ENCODE data around the gene GABBR1.

DNA sequence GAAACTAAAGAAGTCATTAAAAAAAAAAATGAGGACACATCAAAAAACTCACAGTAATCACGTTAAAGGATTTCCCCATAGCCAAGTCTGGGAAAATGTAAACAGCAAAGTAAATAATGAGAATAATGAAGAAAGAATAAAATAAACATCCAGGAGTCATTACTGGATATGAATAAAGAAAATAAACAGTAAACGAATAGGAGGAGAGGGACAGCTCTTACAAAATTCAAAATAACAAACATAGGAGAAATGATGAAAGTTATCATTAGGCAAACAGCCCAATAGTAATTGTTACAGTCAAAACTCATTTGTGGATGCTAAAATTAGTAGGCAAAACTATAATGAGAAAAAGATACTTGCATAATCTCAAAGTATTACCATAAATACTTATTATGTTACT, 65.4 kb downstream of the GABBR1 start:
- TF ChIP-seq, protein P1, sequence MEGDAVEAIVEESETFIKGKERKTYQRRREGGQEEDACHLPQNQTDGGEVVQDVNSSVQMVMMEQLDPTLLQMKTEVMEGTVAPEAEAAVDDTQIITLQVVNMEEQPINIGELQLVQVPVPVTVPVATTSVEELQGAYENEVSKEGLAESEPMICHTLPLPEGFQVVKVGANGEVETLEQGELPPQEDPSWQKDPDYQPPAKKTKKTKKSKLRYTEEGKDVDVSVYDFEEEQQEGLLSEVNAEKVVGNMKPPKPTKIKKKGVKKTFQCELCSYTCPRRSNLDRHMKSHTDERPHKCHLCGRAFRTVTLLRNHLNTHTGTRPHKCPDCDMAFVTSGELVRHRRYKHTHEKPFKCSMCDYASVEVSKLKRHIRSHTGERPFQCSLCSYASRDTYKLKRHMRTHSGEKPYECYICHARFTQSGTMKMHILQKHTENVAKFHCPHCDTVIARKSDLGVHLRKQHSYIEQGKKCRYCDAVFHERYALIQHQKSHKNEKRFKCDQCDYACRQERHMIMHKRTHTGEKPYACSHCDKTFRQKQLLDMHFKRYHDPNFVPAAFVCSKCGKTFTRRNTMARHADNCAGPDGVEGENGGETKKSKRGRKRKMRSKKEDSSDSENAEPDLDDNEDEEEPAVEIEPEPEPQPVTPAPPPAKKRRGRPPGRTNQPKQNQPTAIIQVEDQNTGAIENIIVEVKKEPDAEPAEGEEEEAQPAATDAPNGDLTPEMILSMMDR (IDR thresholded peaks at IDR 0.05): no peak
- TF ChIP-seq EP300 (IDR thresholded peaks at IDR 0.05): no peak

All from esophagus muscularis mucosa (tissue), 3 donors.